IPS-20b (cell line): ENCODE data around the gene CABLES2.

Experiments
- H3K27ac ChIP-seq: one replicate; pipeline ENCODE4 v1.5.1; 2013; ENCODE audit warnings: low read length
- H3K27me3 ChIP-seq: 2 replicates; pipeline ENCODE4 v1.6.1; 2013; ENCODE audit warnings: mild to moderate bottlenecking, low read length, inconsistent platforms; ENCODE audit not compliant: insufficient read depth
- H3K36me3 ChIP-seq: 2 replicates; pipeline ENCODE4 v1.6.1; 2013; ENCODE audit warnings: low read depth, mild to moderate bottlenecking, inconsistent platforms, low read length, moderate library complexity; ENCODE audit not compliant: insufficient read depth
- H3K4me1 ChIP-seq: 2 replicates; pipeline ENCODE4 v1.6.1; 2013; ENCODE audit warnings: mild to moderate bottlenecking, control low read depth, inconsistent platforms, low read length, moderate library complexity; ENCODE audit not compliant: insufficient read depth
- H3K4me3 ChIP-seq: 2 replicates; pipeline ENCODE4 v1.5.1; 2013; ENCODE audit warnings: mild to moderate bottlenecking, low read length, inconsistent platforms
- H3K9ac ChIP-seq: 2 replicates; pipeline ENCODE4 v1.6.1; 2013; ENCODE audit warnings: low read depth, mild to moderate bottlenecking, inconsistent platforms, low read length, moderate library complexity
- H3K9me3 ChIP-seq: 2 replicates; pipeline ENCODE4 v1.6.1; 2013; ENCODE audit warnings: mild to moderate bottlenecking, low read depth, low read length, inconsistent platforms; ENCODE audit not compliant: insufficient read depth

The CABLES2 gene

DNA sequence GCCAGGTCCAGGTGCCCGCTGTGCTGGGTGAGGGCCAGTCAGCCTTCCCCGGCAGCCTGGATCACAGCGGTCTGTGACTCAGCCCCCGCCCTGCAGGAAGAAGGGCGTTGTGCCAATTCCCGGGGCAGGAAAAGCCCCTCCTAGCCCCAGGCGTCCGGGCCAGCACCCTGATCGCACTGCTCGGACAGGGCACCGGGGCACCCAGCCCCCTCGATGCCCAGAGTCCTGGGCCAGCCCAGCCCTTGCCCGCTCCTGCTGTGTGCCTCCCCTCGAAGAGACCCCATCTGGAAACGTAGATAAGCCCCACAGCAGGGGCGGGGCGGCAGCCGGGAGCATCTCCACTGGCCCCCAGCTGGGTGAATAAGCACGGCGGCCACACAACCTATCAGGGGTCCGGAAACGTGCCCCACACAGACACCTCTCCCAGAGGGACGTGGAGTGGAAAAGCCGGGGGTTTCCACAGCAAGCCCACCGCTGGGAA lies 49.9 kb downstream of the CABLES2 start:
- Histone ChIP-seq H3K27me3 (no peaks in the 10 kb centered on the region), H3K4me1 (peaks cover 33% of the 10 kb centered on the region), H3K27ac (peak overlapping the region; percentile 56), H3K9ac (no peak overlapping the region), H3K36me3 (peaks cover 14% of the 10 kb centered on the region; the same call in 1 of the 2 replicates), H3K9me3 (no peaks in the 10 kb centered on the region), H3K4me3 (no peak overlapping the region)

DNA sequence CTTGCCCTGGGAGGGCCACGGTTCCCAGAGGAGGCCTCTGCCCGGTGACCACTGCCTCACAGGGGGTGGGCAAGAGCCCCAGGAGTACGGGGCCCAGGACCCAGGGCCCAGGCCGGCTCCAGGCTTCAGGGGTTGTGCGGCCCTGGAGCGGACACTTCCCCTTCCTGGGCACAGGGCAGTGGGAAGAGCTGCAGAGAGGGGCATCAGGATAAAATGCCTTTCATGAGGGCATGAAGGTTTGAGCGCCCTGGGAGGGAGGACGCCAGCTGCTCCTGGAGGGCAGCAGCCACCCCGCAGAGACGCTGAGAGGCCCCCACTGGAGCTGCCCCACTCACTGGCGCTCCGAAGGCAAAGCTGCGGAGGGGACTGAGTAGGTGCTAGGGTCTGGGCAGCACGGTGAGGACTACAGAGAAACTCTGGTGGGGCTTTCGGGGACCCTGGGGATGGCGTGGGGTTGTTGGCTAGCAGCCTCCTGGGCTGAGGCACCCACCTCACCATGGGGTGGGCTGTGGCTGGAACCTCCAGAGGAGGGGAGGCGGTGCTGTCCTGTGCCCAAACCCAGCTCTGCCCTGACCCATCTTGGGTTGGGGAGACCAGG lies 50.4 kb downstream of the CABLES2 start:
- Histone ChIP-seq H3K4me1 (peaks cover 29% of the 10 kb centered on the region), H3K27me3 (no peaks in the 10 kb centered on the region), H3K36me3 (peaks cover 17% of the 10 kb centered on the region), H3K27ac (no peak overlapping the region), H3K9me3 (no peaks in the 10 kb centered on the region), H3K9ac (no peak overlapping the region), H3K4me3 (no peak overlapping the region)

DNA sequence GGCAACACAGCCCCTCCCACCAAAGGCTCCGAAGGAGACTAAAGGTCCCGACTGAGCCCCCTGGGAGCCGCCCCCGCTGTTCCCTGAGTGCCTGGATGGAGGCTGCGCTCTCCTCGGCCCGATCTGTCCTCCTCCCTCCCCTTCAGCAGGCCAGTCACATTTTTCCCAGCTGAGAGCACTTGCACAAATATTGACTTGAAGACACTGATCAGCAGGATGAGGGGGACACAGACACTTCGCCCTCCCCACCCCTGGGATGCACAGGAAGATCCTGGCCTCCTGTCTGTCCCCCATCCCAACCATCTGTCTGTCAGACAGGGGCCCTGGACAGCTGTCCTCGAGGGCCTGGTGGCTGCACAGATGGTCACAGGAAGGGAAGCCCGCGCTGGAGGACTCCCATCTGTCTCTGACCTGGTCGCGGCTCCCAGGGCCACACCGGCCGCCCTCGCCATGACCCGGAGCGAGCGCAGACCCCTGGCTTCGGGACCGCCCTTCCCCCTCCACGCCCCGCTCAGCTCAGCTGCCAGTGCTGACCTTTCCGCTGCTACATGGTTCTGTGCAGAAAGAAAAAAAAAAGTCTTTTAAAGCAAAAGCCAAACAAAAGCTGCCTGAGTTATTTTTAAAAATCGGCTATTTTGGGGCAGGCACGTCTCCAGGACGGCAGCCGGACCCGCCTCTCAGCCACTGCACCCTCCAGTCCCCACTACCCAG lies 51.1 kb downstream of the CABLES2 start:
- Histone ChIP-seq H3K36me3 (peaks cover 24% of the 10 kb centered on the region), H3K4me1 (peaks cover 22% of the 10 kb centered on the region; the same call in 1 of the 2 replicates), H3K9ac (no peak overlapping the region), H3K4me3 (no peak overlapping the region), H3K9me3 (no peaks in the 10 kb centered on the region), H3K27me3 (no peaks in the 10 kb centered on the region), H3K27ac (peak overlapping the region; percentile 46)

DNA sequence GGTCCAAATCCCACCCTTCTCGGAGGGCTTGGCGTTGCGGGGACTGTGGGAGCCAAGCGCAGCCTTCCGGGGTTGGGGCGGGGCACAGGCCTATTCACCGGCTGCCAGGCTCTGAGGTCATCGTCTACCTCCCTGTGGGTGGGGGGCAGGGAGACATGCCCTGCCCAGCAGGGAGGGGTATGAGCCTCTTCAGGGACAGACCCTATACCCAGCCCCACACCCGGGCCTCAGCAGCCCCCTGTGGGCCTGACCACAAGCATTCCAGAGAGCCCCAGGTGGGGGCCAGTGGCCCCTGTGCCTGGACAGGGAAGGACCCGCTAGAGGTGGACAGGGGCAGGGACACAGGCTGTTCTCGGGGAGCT lies 51.6 kb downstream of the CABLES2 start:
- Histone ChIP-seq H3K27ac (peak overlapping the region; percentile 46), H3K4me3 (no peak overlapping the region), H3K27me3 (no peaks in the 10 kb centered on the region), H3K9me3 (no peaks in the 10 kb centered on the region), H3K9ac (peak overlapping the region; percentile 57; the same call in 1 of the 2 replicates), H3K4me1 (peaks cover 18% of the 10 kb centered on the region; the same call in 1 of the 2 replicates), H3K36me3 (peaks cover 29% of the 10 kb centered on the region)

DNA sequence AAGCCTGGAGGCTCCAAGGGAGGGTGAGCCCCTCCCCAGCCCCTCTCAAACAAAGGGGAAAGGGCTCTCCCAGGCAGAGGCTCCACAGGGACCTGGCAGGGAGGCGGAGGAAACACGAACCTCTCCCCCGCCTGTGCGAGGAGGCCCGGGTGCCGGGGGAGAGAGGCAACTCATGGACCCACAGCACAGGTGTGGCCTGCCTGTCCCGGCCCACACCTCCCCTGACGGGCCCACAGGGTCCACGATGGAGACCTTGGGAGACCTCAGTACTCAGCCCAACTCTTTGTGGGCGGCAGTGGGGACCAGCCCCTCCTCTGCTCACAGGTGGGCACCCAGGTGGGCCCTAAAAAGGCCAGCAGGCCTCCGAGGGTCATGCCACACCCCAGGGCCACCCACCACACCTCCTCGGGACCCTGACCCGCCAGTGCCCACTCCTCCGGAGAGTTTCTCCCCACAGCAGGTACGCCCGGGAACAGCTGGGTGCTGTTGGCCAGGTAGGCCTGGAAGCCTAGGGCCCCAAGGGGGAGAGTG lies 52.2 kb downstream of the CABLES2 start:
- peaks cover 35% of the 10 kb centered on the region for H3K36me3 ChIP-seq
- no peak overlapping the region for H3K4me3 ChIP-seq
- peaks cover 18% of the 10 kb centered on the region; the same call in 1 of the 2 replicates for H3K4me1 ChIP-seq
- H3K27ac ChIP-seq: no peak overlapping the region
- H3K9me3 ChIP-seq: no peaks in the 10 kb centered on the region
- peak overlapping the region; percentile 57; the same call in 1 of the 2 replicates for H3K9ac ChIP-seq
- no peaks in the 10 kb centered on the region for H3K27me3 ChIP-seq

DNA sequence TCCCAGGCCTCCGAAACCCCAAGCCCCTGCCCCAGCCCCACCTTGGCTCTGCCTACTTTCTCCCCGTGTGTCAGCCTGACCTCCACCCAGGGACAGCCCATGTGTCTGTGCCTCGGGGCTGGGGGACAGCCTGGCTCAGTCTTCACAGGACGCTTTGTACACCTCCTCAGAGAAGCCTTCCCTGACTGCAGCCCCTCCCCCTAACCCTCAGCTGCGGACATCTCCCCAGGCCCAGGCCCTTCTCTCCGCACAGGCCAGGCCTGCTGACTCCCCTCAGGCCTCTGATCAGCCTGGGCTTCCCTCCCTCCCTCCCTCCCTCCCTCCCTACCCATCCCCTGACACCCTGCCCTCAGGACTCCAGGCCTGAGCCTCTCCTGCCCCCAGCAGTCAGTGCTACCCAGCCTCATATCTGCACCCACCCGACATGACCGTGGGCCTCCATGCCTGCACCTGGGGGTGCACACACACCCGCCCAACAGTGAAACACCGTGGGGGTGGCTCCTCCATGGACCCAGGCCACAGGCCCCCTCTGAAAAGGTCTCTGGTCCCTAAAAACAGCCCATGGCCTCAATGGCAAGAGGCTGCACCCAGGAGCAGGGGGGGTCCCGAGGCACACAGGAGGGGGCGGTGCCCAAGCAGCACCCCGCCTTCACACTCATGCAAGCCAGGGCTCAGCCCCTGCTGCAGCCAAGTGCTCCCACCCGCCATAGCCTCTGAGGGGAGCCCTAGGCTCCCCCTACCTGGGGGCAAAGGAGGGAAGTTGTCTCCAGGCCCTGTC lies 52.9 kb downstream of the CABLES2 start:
- peaks cover 36% of the 10 kb centered on the region for H3K36me3 ChIP-seq
- no peaks in the 10 kb centered on the region for H3K27me3 ChIP-seq
- H3K27ac ChIP-seq: no peak overlapping the region
- no peaks in the 10 kb centered on the region for H3K9me3 ChIP-seq
- no peak overlapping the region for H3K4me3 ChIP-seq
- no peak overlapping the region for H3K9ac ChIP-seq
- H3K4me1 ChIP-seq: peaks cover 18% of the 10 kb centered on the region; the same call in 1 of the 2 replicates

DNA sequence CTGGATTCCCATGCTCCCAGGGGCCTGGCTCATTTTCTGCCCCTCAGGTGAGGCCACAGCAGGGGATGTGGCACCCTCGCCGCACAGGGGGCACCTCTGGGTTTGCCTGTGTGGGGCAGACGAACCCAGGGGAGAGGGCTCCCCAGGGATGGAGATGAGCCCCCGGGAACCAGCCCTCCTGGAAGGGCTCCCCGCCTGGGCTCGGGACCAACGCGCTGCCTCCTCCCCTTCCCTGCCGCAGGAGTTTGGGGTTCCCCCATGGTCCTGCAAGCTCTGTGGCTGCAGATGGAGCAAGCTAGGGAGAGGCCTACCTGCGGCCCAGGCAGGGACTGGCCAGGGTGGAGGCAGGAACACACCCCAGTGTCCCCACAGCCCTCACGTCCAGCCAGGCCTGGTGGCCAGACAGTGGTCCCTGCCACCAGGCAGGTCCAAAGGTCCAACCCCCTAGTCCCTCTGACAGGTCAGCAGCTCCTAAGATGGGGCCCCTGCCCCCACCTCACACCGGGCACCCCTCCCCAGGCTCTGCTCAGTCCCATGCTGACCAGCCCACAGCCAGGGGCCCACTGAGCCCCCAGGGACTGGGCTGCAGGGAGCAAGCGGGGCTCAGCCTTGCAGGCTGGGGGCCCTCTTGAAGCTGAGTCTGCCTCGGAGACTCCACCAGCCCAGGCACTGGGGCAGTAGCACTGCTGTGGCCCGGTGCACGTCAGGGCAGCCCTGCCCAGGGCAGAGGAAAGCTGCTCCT lies 53.6 kb downstream of the CABLES2 start:
- Histone ChIP-seq H3K4me3 (no peak overlapping the region), H3K27ac (no peak overlapping the region), H3K4me1 (peaks cover 18% of the 10 kb centered on the region; the same call in 1 of the 2 replicates), H3K36me3 (peaks cover 32% of the 10 kb centered on the region), H3K9me3 (no peaks in the 10 kb centered on the region), H3K27me3 (no peaks in the 10 kb centered on the region), H3K9ac (no peak overlapping the region)

DNA sequence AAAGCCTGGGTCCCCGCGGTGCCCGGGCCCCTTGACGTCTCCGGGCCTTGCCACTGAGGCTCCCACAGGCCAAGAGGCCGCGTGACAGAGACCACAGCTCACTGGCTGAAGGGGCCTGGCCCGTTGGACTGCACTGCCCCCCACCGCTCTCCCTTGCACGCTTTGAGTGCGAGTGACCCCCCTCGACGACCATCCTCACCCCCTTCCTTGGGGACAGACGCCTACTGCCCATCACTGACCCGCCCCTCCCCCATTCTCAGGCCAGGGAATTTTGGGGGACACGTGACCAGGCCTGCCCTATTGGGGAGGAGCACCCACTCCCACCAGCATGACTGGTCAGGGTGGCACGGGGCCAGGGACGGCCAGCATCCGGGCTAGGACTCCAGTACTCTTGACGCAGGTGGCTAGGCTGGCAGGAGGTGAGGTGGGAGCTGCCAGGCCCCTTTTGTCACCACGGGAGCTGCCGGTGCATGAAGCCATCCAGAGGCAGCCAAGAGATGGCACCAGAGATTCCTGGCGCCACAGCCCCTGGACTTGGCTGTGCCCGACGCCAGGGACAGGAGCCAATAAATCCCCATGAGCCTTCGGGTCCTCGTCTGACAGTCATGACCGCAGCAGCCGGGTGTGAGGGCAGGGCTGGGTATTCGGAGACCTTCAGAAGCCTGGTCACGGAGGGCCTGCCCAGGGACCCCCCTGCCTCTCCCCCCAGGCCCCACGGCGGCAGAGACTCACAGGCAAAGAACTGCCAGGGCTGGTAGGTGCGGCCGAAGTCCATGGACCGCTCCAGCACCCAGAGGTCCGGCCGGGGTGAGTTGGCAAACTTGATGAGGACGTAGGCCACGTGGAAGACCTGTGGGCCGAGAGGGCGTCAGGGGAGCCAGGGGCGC lies 54.4 kb downstream of the CABLES2 start:
- H3K27ac ChIP-seq: no peak overlapping the region
- H3K9ac ChIP-seq: no peak overlapping the region
- no peaks in the 10 kb centered on the region for H3K9me3 ChIP-seq
- peaks cover 38% of the 10 kb centered on the region for H3K36me3 ChIP-seq
- no peaks in the 10 kb centered on the region for H3K27me3 ChIP-seq
- no peak overlapping the region for H3K4me3 ChIP-seq
- H3K4me1 ChIP-seq: peaks cover 18% of the 10 kb centered on the region; the same call in 1 of the 2 replicates

DNA sequence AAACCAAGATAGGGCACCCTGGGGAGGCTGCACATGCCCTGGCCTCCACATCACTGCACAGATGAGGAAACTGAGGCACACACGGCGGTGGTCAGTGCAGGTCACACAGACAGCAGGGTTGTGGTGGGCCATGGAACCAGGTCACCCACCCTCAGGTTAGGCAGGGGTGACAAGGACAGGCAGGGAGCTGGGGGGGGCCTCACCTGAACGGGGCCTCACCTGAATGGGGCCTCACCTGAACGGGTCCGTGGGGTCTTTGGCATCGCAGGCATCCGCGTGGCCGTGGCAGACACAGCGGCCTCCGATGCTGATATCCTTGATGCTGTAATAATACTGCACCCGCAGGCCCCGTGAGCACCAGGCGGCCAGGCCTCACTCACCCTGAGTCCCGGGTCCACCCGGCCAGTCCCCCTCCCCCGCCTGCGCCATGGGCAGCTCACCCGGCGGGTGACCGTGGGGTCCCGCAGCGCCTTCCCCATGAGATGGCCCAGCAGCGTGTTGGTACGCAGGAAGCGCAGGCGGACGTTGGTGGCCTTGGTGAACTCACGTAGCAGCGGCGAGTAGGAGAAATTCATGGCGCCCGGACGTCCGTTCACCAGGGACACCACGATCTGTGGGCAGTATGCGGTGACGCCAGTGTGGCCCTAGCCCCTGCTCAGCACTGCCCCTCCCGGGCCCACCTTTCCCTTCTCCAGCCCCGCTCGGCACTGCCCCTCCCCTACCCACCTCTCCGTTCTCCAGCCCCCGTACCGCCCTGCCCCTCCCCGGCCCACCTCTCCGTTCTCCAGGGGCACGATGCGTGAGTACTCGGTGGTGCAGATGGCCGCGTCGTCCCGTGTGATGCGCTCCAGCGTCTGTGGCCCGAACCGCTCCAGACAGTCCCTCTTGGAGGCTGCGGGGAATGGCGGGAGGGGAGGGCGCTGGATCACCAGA lies 55.4 kb downstream of the CABLES2 start:
- no peaks in the 10 kb centered on the region for H3K27me3 ChIP-seq
- no peaks in the 10 kb centered on the region for H3K9me3 ChIP-seq
- no peak overlapping the region for H3K27ac ChIP-seq
- H3K4me3 ChIP-seq: no peak overlapping the region
- H3K4me1 ChIP-seq: peaks cover 18% of the 10 kb centered on the region; the same call in 1 of the 2 replicates
- H3K9ac ChIP-seq: no peak overlapping the region
- peaks cover 47% of the 10 kb centered on the region for H3K36me3 ChIP-seq
